ENCODE measurements around the gene IP6K2.

The IP6K2 gene

GRCh38 chr3:48707157-48707556, 9.9 kb downstream of the IP6K2 start:
- no peak for TF ChIP-seq CTCF (IDR thresholded peaks at IDR 0.05; ENCODE audit: extremely low read depth, insufficient read depth, missing control alignments)
- no peak for DNase-seq (ENCODE audit: low spot score)
- in situ Hi-C loops (cut with MboI; ENCODE audit: low pct_unique_long_range_greater_than_20kb, low sequenced_read_pairs, unreplicated experiment) = no loop called here

- in situ Hi-C loops (cut with MboI; ENCODE audit: low pct_unique_long_range_greater_than_20kb, low sequenced_read_pairs, unreplicated experiment) = no loop called here
- no peak for DNase-seq (ENCODE audit: low spot score)
- no peak for TF ChIP-seq CTCF (IDR thresholded peaks at IDR 0.05; ENCODE audit: extremely low read depth, insufficient read depth, missing control alignments)
These were observed 14.6 kb downstream of the IP6K2 start for GRCh38 chr3:48702320-48702920.

- in situ Hi-C loops (cut with MboI; ENCODE audit: low pct_unique_long_range_greater_than_20kb, low sequenced_read_pairs, unreplicated experiment) = no loop called here
- TF ChIP-seq CTCF (IDR thresholded peaks at IDR 0.05; ENCODE audit: extremely low read depth, insufficient read depth, missing control alignments) = no peak
- DNase-seq (ENCODE audit: low spot score) = no peak
These were observed 16.2 kb downstream of the IP6K2 start for GRCh38 chr3:48700731-48701405.

GRCh38 chr3:48698891-48699290, 18.1 kb downstream of the IP6K2 start:
- no peak for DNase-seq (ENCODE audit: low spot score)
- no peak for TF ChIP-seq CTCF (IDR thresholded peaks at IDR 0.05; ENCODE audit: extremely low read depth, insufficient read depth, missing control alignments)
- in situ Hi-C loops (cut with MboI; ENCODE audit: low pct_unique_long_range_greater_than_20kb, low sequenced_read_pairs, unreplicated experiment) = no loop called here

GRCh38 chr3:48697952-48698351, 19.1 kb downstream of the IP6K2 start:
- no peak for TF ChIP-seq CTCF (IDR thresholded peaks at IDR 0.05; ENCODE audit: extremely low read depth, insufficient read depth, missing control alignments)
- in situ Hi-C loops (cut with MboI; ENCODE audit: low pct_unique_long_range_greater_than_20kb, low sequenced_read_pairs, unreplicated experiment) = no loop called here
- DNase-seq (ENCODE audit: low spot score) = no peak

GRCh38 chr3:48696601-48697000, 20.4 kb downstream of the IP6K2 start:
- no peak for DNase-seq (ENCODE audit: low spot score)
- no peak for TF ChIP-seq CTCF (IDR thresholded peaks at IDR 0.05; ENCODE audit: extremely low read depth, insufficient read depth, missing control alignments)
- in situ Hi-C loops (cut with MboI; ENCODE audit: low pct_unique_long_range_greater_than_20kb, low sequenced_read_pairs, unreplicated experiment) = no loop called here

All from GM13977 (cell line).